Progenitor cell of endocrine pancreas (in vitro differentiated cells): ENCODE measurements around the gene SPDL1. TPM values are rescaled to one million over a fixed set of nuclear protein-coding genes. Genes with fewer than 3 reads are reported as not detected.

Experiments
- DNase-seq: peaks from one replicate; pipeline ENCODE4 v3.0.0; 2021; ENCODE audit warnings: low spot score; ENCODE audit not compliant: unreplicated experiment
- H3K27ac Mint-ChIP-seq: 2 replicates; pipeline ENCODE4 v1.8.0; 2021; ENCODE audit warnings: mild to moderate bottlenecking, moderate library complexity, mixed read lengths
- H3K27me3 Mint-ChIP-seq: 2 replicates; pipeline ENCODE4 v1.8.0; 2021; ENCODE audit warnings: mixed read lengths
- H3K36me3 Mint-ChIP-seq: 2 replicates; pipeline ENCODE4 v1.8.0; 2022; ENCODE audit warnings: mixed read lengths; ENCODE audit not compliant: insufficient read depth
- H3K4me1 Mint-ChIP-seq: 2 replicates; pipeline ENCODE4 v1.8.0; 2021; ENCODE audit warnings: low read depth, mixed read lengths
- H3K4me3 Mint-ChIP-seq: 2 replicates; pipeline ENCODE4 v1.8.0; 2021; ENCODE audit warnings: low read depth, mild to moderate bottlenecking, moderate library complexity, mixed read lengths
- H3K9me3 Mint-ChIP-seq: 2 replicates; pipeline ENCODE4 v1.8.0; 2021; ENCODE audit warnings: low read depth, mixed read lengths
- CTCF ChIP-seq: fragments of 200-600 bp; sonication (generic); IDR thresholded peaks from one replicate; pipeline ENCODE4 v1.5.0; 2021; ENCODE audit warnings: antibody characterized with exemption, mild to moderate bottlenecking; ENCODE audit not compliant: unreplicated experiment
- total RNA-seq: library from RNA; stranded (reverse); gene quantifications from 2 replicates; pipeline ENCODE4 v1.2.1, GENCODE V29; 2021

Gene SPDL1
- total RNA-seq, 1 donor from 2014 or later: 38.3 TPM

- DNase-seq: no peak
- no peak overlapping the region for H3K4me3 Mint-ChIP-seq
- H3K27ac Mint-ChIP-seq: no peak overlapping the region
- H3K27me3 Mint-ChIP-seq: peaks cover 6% of the 10 kb centered on the region
- no peak for TF ChIP-seq CTCF
- no peaks in the 10 kb centered on the region for H3K36me3 Mint-ChIP-seq
- H3K4me1 Mint-ChIP-seq: peaks cover 28% of the 10 kb centered on the region
- no peaks in the 10 kb centered on the region for H3K9me3 Mint-ChIP-seq
These were observed 14.1 kb upstream of the SPDL1 start for GRCh38 chr5:169569513-169569912.

GRCh38 chr5:169571355-169571754 is 12.2 kb upstream of the SPDL1 start:
- peak overlapping the region; percentile 24 for H3K27ac Mint-ChIP-seq

GRCh38 chr5:169574134-169574646 is 9.4 kb upstream of the SPDL1 start:
- H3K9me3 Mint-ChIP-seq: no peaks in the 10 kb centered on the region
- H3K4me3 Mint-ChIP-seq: peak overlapping the region; percentile 58
- H3K27me3 Mint-ChIP-seq: peaks cover 4% of the 10 kb centered on the region
- H3K4me1 Mint-ChIP-seq: peaks cover 37% of the 10 kb centered on the region
- peak overlapping the region; percentile 85 for H3K27ac Mint-ChIP-seq
- no peak for DNase-seq
- H3K36me3 Mint-ChIP-seq: no peaks in the 10 kb centered on the region
- no peak for TF ChIP-seq CTCF

More at GRCh38 chr5:169571355-169571754, 12.2 kb upstream of the SPDL1 start:
- DNase-seq: no peak
- peaks cover 31% of the 10 kb centered on the region for H3K4me1 Mint-ChIP-seq
- TF ChIP-seq CTCF: no peak
- peaks cover 4% of the 10 kb centered on the region for H3K27me3 Mint-ChIP-seq
- H3K4me3 Mint-ChIP-seq: no peak overlapping the region
- no peaks in the 10 kb centered on the region for H3K9me3 Mint-ChIP-seq
- H3K36me3 Mint-ChIP-seq: no peaks in the 10 kb centered on the region

GRCh38 chr5:169576181-169576598 is 7.4 kb upstream of the SPDL1 start:
- no peak overlapping the region for H3K27ac Mint-ChIP-seq
- H3K4me1 Mint-ChIP-seq: peaks cover 28% of the 10 kb centered on the region
- no peak for TF ChIP-seq CTCF
- no peaks in the 10 kb centered on the region for H3K27me3 Mint-ChIP-seq
- H3K9me3 Mint-ChIP-seq: no peaks in the 10 kb centered on the region
- no peak for DNase-seq
- no peaks in the 10 kb centered on the region for H3K36me3 Mint-ChIP-seq
- H3K4me3 Mint-ChIP-seq: no peak overlapping the region

- no peaks in the 10 kb centered on the region for H3K9me3 Mint-ChIP-seq
- peak overlapping the region; percentile 43 for H3K27ac Mint-ChIP-seq
- no peak overlapping the region for H3K4me3 Mint-ChIP-seq
- peaks cover 27% of the 10 kb centered on the region for H3K4me1 Mint-ChIP-seq
- TF ChIP-seq CTCF: peak; percentile 58
- no peaks in the 10 kb centered on the region for H3K36me3 Mint-ChIP-seq
- no peaks in the 10 kb centered on the region for H3K27me3 Mint-ChIP-seq
- DNase-seq: no peak
These were observed 5.6 kb upstream of the SPDL1 start for GRCh38 chr5:169577951-169578350.
